NT2/D1 (cell line): ENCODE results near the gene C16orf96.

ENCODE experiments used
- SUZ12 ChIP-seq: IDR thresholded peaks from 2 replicates; pipeline ENCODE4 v1.6.1; 2011; ENCODE audit not compliant: insufficient read length, insufficient read depth; ENCODE audit errors: extremely low read depth
- YY1 ChIP-seq: IDR thresholded peaks from 2 replicates; pipeline ENCODE4 v1.6.1; 2011; ENCODE audit not compliant: insufficient read length, insufficient read depth
- ZNF274 ChIP-seq: IDR thresholded peaks from 2 replicates; pipeline ENCODE4 v1.6.1; 2011; ENCODE audit warnings: mild to moderate bottlenecking, low read depth, low read length

GRCh38 chr16:4513881-4514280, 42.3 kb upstream of the C16orf96 start:
- TF ChIP-seq YY1 = no peak
- no peak for TF ChIP-seq SUZ12
- no peak for TF ChIP-seq ZNF274
